Mesenteric fat pad (tissue), 1 donor: Measurements from ENCODE around the gene PCID2. TPM values are rescaled to one million over a fixed set of nuclear protein-coding genes. Genes with fewer than 3 reads are reported as not detected.
"Not testable (repeated sequence)": the region's sequence is repeated elsewhere in the genome, so short reads cannot be mapped to it uniquely, and the experiment has no call there.

ENCODE experiments used
- DNase-seq: peaks from one replicate; pipeline ENCODE4 v3.0.0-alpha.2; 2020; ENCODE audit warnings: low spot score
- long read RNA-seq: library from polyadenylated mRNA; unstranded; transcript quantifications from one replicate; pipeline ENCODE4 v2.0.0, GENCODE V29; 2020
- total RNA-seq: library from RNA; stranded (reverse); fragmentation: NEBNext Ultra II Directional; extraction: Animal tissue kit (Norgen Biotek cat#: 25700); gene quantifications from one replicate; pipeline ENCODE4 v1.2.1, GENCODE V29; 2021
- donor health status: DM: yes; HTN: yes; CAD: no.

The PCID2 gene
- total RNA-seq = 37.4 TPM
- long read RNA-seq, transcript PCID2-206 (15 exons, 1,671 nt) = minor isoform, 28 of 179 reads
- long read RNA-seq, transcript PCID2-202 (14 exons, 1,898 nt) = major isoform, 83 of 179 reads
- long read RNA-seq, transcript PCID2-205 (15 exons, 1,654 nt) = minor isoform, 31 of 179 reads
- long read RNA-seq, partial matches to known transcripts = 8 of 179 reads
- long read RNA-seq, other reads (novel, unspliced or antisense) = 26 of 179 reads

DNA sequence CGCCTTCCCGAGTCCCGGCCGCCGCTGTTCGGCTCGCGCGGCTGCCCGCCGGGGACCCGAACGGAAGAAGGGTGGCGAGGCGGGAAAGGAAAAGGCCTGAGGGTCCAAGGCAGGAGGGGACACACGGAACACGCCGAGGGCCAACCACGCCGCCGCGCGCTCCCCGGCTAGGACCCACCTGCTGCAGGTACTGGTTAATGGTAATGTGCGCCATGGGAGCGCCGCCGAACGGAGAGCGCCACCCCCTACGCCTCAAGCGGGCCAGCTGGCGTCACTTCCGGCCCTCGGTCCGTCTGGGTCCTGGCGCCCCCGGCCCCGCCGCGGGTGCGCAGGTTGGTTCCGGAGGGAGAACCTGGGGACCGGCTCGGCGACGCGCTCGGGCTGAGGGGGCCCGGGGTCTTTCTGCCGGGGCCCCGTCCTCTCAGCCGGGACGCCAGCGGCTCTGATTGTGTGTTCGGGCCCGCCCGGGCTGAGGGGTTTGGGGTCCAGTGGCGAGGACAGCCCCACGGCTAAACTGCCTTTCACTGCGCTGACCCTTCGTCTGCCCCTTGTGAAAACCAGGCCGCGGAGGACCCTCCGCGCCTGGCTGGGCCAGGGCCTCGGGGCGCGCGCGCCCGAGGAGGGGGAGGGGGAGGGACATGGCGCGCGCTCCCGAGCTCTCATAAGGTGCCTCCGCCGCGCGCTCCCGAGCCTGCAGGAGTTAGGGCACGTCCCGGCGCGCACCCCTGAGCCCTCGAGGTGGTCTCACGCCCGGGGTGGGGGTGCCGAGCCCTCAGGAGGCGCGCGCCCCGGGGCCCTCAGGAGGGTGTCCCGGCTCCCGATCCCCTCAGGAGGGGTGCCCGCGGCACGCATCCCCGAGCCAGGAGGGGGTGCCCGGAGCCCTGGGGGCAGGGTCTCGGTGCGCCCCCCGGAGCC is at the start of gene PCID2:
PCID2 (minus strand) TSS at position 249 of the 915 bp plus-strand sequence; CDS start at position 214, 35 bp downstream.
- peak; percentile 98 for DNase-seq

GRCh38 chr13:113257908-113258307 is 49.4 kb upstream of the PCID2 start:
- not testable (repeated sequence) for DNase-seq

DNA sequence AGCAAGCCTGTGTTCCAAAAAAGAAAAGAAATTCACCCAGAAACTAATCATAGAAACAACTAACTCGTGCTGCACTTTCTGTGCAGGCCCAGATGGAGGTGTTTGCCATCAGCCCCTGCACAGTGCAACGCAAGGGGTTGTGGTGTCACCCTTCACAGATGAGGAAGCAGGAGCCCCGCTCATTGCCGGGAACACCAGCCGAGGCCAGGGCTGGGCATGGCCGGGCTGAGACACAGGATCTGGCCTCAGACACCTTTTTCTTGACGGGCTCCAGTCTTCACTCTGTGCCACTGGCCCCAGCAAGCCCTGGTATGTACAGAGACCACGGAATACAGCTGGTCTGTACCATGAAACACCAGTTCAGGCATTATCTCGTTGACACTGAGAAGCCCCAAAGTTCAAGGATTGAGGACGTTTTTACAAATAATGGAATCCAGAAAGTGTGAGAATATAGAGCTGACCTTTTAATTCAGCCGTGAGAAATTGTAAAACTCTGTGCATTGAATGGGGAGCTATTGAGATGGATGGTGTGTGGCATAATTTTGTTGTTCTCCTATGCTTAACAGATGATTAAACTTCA is 44.1 kb upstream of the PCID2 start:
- DNase-seq = no peak

- no peak for DNase-seq
Measured at GRCh38 chr13:113245849-113246796, 37.7 kb upstream of the PCID2 start.

- DNase-seq = no peak
Measured at GRCh38 chr13:113243847-113244246, 35.4 kb upstream of the PCID2 start.

GRCh38 chr13:113241623-113242022 is 33.2 kb upstream of the PCID2 start:
- not testable (repeated sequence) for DNase-seq

- no peak for DNase-seq
Measured at GRCh38 chr13:113239986-113240385, 31.5 kb upstream of the PCID2 start.

DNA sequence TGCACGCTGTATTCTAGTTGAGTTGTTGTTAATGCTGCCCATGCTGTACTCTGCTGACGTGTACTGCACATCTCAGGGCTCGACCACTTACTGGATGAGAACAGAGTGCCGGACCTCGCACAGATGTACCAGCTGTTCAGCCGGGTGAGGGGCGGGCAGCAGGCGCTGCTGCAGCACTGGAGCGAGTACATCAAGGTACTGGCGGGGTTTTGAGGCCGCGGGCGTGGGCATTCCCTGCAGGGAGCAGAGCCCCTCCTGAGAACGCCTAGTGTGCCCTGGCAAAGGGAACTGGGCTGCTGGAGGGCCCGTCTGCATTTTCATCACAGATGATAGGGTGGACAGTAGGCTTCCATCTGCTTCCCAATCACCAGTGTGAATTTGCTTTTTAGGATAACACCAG is 30.9 kb upstream of the PCID2 start:
- no peak for DNase-seq

DNA sequence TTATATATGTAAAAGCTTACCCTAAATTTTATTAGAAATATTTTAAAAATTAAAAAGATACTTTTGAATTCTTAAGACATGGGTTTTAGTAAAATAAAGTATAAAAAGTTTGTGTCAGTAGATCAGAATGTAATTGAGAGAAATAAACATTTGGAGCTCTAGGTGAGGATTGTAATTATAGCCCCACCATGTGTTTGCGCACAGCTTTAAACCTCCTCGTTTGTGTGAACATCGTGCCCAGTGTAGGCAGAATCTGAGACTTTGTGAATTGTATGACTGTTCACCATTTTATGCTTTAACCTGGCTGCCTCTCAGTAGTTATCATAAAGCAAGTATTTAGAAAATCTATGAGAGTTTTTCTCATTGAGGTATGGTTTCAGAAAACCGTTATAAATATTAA is 30.1 kb upstream of the PCID2 start:
- DNase-seq = no peak

- no peak for DNase-seq
Measured at GRCh38 chr13:113233101-113233500, 24.6 kb upstream of the PCID2 start.

DNA sequence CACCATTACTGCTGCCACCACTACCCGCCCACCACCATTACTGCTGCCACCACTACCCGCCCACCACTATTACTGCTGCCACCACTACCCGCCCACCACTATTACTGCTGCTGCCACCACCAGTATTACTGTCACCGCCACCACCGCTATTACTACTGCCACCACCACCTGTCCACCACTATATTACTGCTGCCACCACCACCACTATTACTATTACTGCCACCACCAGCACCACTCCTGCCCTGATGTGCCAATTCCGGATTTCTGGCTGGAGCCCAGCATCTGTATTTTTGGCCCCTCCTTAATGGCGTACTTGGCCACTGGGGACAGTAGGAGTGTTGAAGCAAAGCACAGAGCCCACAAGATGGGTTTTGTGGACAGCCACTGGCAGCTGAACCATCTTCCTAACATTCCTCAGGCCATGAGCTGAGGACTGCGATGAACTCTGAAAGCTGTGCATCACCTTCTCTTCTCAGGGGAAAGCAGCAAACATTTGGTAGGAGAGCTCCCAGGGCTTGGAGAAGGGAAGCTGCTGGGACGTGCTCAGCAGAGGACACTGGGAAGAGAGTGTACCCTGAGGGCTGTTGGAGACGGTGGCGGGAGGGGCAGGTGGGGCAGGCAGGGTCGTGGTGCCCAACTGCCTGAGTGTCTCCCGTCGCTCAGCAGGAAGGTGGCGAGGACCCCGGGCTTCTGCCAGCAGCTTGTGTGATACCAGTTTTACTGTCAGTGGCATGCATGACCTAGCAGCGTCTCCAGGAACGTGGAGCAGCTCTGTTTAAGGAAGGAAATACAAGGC is 23.9 kb upstream of the PCID2 start:
- no peak for DNase-seq

DNA sequence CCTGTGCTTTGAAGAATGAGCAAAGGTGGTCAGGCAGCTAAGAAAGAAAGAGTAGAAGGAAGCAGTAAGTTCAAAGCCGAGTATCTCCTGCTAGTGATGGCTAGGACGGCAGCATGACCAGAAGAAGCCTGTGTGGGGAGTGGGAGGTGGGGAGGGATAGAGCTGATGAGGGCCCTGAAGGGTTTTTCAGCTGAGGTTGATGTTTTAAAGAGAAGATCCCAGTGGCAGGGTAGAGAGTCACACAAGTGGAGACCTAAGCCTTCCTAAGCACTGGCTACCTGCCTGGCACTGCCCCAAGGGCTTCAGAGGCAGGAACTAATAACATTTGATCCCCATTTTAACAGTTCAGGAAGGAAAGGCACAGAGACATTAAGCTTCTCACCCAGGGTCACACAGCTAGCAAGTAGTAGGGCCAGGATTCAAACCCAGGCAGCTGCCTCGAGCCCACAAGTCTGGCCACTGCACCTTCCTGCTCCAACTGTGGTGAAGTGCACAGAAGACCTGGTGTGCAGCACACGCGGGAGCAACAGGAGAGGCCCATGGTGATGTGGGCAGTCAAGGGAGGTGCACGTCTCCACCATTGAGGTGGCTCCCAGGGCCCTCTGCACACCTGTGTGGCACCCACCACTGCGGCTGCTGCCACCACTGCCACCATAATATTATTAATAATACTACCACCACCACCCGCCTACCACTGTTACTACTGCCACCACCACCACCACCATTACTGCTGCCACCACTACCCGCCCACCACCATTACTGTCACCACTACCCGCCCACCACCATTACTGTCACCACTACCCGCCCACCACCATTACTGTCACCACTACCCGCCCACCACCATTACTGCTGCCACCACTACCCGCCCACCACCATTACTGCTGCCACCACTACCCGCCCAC is 23.1 kb upstream of the PCID2 start:
- no peak for DNase-seq

- DNase-seq = no peak
Measured at GRCh38 chr13:113229791-113230190, 21.3 kb upstream of the PCID2 start.

- DNase-seq = no peak
Measured at GRCh38 chr13:113229161-113229560, 20.7 kb upstream of the PCID2 start.

DNA sequence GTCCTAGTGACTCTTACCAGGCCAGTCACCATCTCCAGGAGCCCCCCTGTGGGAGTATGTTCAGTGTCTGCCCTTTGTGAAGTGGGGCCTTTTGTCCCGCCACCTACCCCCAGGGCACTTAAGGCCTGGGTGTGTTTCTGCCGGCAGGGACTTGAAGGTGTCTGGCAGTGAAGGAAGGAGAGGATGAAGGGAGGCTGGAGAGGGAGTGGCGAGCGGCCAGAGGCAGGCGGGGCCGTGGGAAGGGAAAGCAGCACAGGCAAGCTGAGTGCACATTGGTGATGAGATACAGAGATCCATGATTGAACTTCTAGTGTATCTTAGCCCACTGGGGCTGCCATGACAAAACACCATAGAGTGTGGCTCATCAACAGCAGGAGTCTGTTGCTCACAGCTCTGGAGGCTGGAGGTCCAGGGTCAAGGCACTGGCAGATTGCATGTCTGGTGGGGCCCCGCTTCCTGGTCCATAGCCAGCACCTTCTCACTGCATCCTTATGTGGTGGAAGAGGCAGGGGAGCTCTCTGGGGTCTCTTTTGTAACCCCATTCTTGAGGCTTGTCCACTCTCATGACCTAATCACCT is 18.5 kb upstream of the PCID2 start:
- DNase-seq = no peak

DNA sequence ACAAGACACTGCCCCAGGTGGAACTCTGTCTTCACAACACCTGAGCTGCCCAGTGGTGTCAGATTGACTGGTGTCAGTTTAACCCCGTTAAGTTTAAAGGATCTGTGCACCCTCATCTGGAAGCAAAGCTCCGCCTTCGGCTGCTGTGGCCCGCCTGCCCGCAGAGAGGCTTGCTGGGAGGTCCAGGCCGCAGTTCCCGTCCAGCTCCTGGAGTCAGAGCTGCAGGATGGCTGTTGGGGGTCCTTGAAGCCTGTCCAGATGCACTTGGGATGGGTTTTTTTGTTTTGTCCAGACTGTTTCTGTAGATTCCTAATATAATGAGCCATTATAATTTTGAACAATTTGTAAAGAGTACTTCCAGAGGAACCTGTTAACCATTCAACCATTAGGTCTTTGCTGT is 17.0 kb upstream of the PCID2 start:
- DNase-seq = no peak

DNA sequence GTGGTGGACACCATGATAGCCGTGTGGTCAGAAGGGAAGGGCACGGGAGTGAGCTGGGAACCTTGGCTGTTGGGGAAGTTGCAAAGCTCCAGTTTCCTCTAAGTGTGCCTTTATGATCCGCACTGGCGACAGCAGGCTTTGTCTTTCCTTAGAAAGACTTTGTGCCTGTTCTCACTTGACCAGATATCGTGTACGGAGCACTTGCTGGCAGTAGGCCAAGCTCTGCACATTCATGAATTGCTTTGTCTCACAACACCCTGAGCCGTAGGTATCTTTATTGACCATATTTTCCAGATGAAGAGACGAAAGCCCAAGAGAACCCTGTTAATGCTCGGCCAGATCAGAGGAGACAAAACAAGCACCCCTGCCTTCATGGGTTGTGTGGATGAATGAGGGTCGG is 16.0 kb upstream of the PCID2 start:
- no peak for DNase-seq

DNA sequence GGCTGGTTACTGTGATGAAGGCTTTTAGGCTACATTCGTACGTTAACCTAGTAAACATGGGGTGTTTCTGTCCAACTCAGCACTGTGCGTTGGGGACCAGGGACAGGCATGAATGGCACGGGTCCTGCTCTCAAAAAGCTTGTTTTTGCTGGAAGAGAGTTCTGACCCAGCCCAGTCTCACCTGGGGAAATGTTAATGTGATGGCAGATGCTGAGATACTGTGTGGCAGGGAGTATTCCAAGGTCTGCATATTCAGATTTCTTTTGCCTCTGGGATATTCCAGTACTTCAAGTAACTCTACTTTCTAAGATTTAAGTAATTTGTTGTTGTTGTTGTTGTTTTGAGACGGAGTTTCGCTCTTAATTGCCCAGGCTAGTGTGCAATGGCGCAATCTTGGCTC is 14.6 kb upstream of the PCID2 start:
- DNase-seq = no peak

DNA sequence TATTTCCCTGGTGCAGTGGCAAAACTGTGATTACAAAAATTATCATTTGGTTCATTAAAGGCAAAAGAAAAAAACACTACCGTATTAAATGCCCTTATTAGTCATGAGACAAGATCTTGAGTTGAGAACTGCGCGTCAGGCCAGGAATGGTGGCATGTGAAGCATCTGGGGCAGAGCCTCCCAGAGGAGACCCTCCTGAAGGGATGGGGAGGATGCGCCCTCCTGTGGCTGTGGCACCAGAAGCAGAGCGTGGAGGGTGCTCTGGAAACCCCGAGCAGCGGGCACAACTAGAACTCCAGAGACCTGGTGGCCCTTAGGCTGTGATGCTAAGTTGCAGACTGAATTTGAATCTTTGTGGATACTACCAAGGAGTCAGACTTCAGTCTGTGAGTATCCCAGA is 12.4 kb upstream of the PCID2 start:
- no peak for DNase-seq
